GM23248 (cell line): ENCODE results near the gene CFAP251. TPM values are rescaled to one million over a fixed set of nuclear protein-coding genes. Genes with fewer than 3 reads are reported as not detected.
"Not testable (repeated sequence)": the region's sequence is repeated elsewhere in the genome, so short reads cannot be mapped to it uniquely, and the experiment has no call there.

ENCODE experiments used
- DNase-seq: peaks from one replicate; pipeline ENCODE4 v3.0.0-alpha.2; 2015
- H2AFZ ChIP-seq: fragments of 200-600 bp; sonication (generic); 2 replicates; pipeline ENCODE4 v1.6.1; 2016; ENCODE audit warnings: antibody characterized with exemption
- H3F3A ChIP-seq: fragments of 200-600 bp; sonication (generic); 2 replicates; pipeline ENCODE4 v1.6.1; 2016; ENCODE audit warnings: mild to moderate bottlenecking, antibody characterized with exemption, mixed run types; ENCODE audit not compliant: insufficient read depth
- H3K27ac ChIP-seq: fragments of 200-600 bp; sonication (generic); 2 replicates; pipeline ENCODE4 v1.5.1; 2016; ENCODE audit warnings: mild to moderate bottlenecking
- H3K27me3 ChIP-seq: fragments of 200-600 bp; sonication (generic); replicated peaks from 2 replicates; pipeline ENCODE4 v1.6.1; 2016; ENCODE audit warnings: mild to moderate bottlenecking; ENCODE audit not compliant: insufficient read depth
- H3K36me3 ChIP-seq: fragments of 200-600 bp; sonication (generic); 2 replicates; pipeline ENCODE4 v1.6.1; 2016; ENCODE audit warnings: low read depth, mild to moderate bottlenecking
- H3K4me1 ChIP-seq: fragments of 200-600 bp; sonication (generic); 2 replicates; pipeline ENCODE4 v1.6.1; 2016; ENCODE audit warnings: mild to moderate bottlenecking; ENCODE audit not compliant: insufficient read depth
- H3K4me2 ChIP-seq: fragments of 200-600 bp; sonication (generic); one replicate; pipeline ENCODE4 v1.6.1; 2016; ENCODE audit warnings: mild to moderate bottlenecking; ENCODE audit not compliant: unreplicated experiment
- H3K4me3 ChIP-seq: fragments of 200-600 bp; sonication (generic); 2 replicates; pipeline ENCODE4 v1.5.1; 2016; ENCODE audit warnings: mild to moderate bottlenecking
- H3K79me2 ChIP-seq: fragments of 200-600 bp; sonication (generic); 2 replicates; pipeline ENCODE4 v1.6.1; 2016; ENCODE audit warnings: mild to moderate bottlenecking; ENCODE audit not compliant: insufficient read depth
- H3K9ac ChIP-seq: fragments of 200-600 bp; sonication (generic); 2 replicates; pipeline ENCODE4 v1.6.1; 2016; ENCODE audit warnings: mild to moderate bottlenecking
- H3K9me2 ChIP-seq: fragments of 200-600 bp; sonication (generic); 2 replicates; pipeline ENCODE4 v1.6.1; 2016; ENCODE audit warnings: mixed run types, mild to moderate bottlenecking, moderate library complexity; ENCODE audit not compliant: insufficient read depth
- H3K9me3 ChIP-seq: fragments of 200-600 bp; sonication (generic); one replicate; pipeline ENCODE4 v1.6.1; 2017; ENCODE audit warnings: low read depth
- H4K20me1 ChIP-seq: fragments of 200-600 bp; sonication (generic); 2 replicates; pipeline ENCODE4 v1.6.0; 2016; ENCODE audit not compliant: insufficient read depth
- EZH2 ChIP-seq: fragments of 200-600 bp; sonication (generic); IDR thresholded peaks from 2 replicates; pipeline ENCODE4 v1.6.1; 2018; ENCODE audit warnings: antibody characterized with exemption, mild to moderate bottlenecking; ENCODE audit not compliant: insufficient read depth, poor library complexity, severe bottlenecking
- EZH2phosphoT487 ChIP-seq: fragments of 200-600 bp; sonication (generic); IDR thresholded peaks from 2 replicates; pipeline ENCODE4 v1.6.1; 2018; ENCODE audit warnings: antibody characterized with exemption, moderate library complexity, mild to moderate bottlenecking, low read depth; ENCODE audit not compliant: insufficient read depth
- WGBS, 2 experiments: methylation state at CpG; one replicate each; pipeline ENCODE4 v1.1.6; 2015 to 2017; ENCODE audit warnings: low lambda C conversion rate in 2 of 2, low coverage in 1 of 2; ENCODE audit errors: missing lambda C conversion rate in 2 of 2; 5-methylcytosine and 5-hydroxymethylcytosine counted together
- in situ Hi-C: fragments of 300-500 bp; cut with MboI; formaldehyde crosslinking; loops from 2 replicates; pipeline ENCODE4 v1.15.0; 2020
- polyA plus RNA-seq: library from polyadenylated mRNA; unstranded; fragments of >200 nt; fragmentation: Nextera tagmentation; extraction: Ambion mirVana; gene quantifications from 2 replicates; pipeline ENCODE4 v1.2.1, GENCODE V29; 2016
- total RNA-seq: library from RNA; depleted of rRNA; stranded (reverse); fragments of >200 nt; shearing (Covaris generic); gene quantifications from 2 replicates; pipeline ENCODE4 v1.2.3, GENCODE V29; 2014

Gene CFAP251
- total and polyA plus RNA-seq, 2 experiments from 2014 or later, result 0.58 to 1.6 TPM

DNA sequence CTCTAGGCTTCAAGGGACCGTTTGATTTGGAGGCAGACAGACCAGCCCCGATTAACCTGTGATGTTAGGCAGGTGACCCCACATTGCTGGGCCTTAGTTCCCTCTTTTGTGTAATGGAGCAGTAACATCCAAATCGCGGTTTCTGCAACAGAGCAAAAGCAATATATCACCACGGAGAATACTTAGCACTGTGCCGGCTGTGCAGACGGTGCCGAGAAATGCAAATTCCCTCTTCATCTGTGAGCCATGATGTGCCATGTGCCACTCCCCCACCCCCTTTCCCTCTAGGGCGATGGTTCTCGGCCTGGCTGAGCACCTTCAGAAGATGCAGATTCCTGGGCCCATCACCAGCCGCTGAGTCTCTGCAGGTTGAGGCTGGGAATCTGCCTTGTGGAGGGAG, 114.2 kb downstream of the CFAP251 start:
- DNase-seq, result no peak
- no peaks in the 10 kb centered on the region for H3K9me3 ChIP-seq
- no peaks in the 10 kb centered on the region for H3K9me2 ChIP-seq
- H3K27ac ChIP-seq, result no peak overlapping the region
- no peaks in the 10 kb centered on the region for H3F3A ChIP-seq
- H2AFZ ChIP-seq, result no peak overlapping the region
- H4K20me1 ChIP-seq, result no peaks in the 10 kb centered on the region
- H3K79me2 ChIP-seq, result peaks cover 4% of the 10 kb centered on the region; the same call in 1 of the 2 replicates
- H3K4me1 ChIP-seq, result no peaks in the 10 kb centered on the region
- TF ChIP-seq EZH2phosphoT487 (no peak), EZH2 (no peak)
- H3K9ac ChIP-seq, result no peak overlapping the region
- 94 to 97% methylated on average over 11 of the region's 11 CpGs for WGBS, 2 experiments
- no peaks in the 10 kb centered on the region for H3K27me3 ChIP-seq
- no peak overlapping the region for H3K4me3 ChIP-seq
- no peaks in the 10 kb centered on the region for H3K36me3 ChIP-seq
- in situ Hi-C loops, result no loop called here
- H3K4me2 ChIP-seq, result no peak overlapping the region

GRCh38 chr12:122035292-122035691, 116.9 kb downstream of the CFAP251 start:
- no peak for DNase-seq
- Histone ChIP-seq H2AFZ (no peak overlapping the region), H3K27ac (no peak overlapping the region), H3K4me1 (no peaks in the 10 kb centered on the region), H3K79me2 (no peaks in the 10 kb centered on the region), H3K4me2 (no peak overlapping the region), H3K9ac (no peak overlapping the region), H3K9me3 (no peaks in the 10 kb centered on the region), H3K27me3 (no peaks in the 10 kb centered on the region), H3F3A (no peaks in the 10 kb centered on the region), H3K4me3 (no peak overlapping the region), H4K20me1 (no peaks in the 10 kb centered on the region), H3K36me3 (no peaks in the 10 kb centered on the region), H3K9me2 (no peaks in the 10 kb centered on the region)
- TF ChIP-seq EZH2 (no peak), EZH2phosphoT487 (no peak)
- 84% methylated on average over 8 of the region's 8 CpGs for WGBS, 2 experiments
- in situ Hi-C loops, result no loop called here

GRCh38 chr12:122036153-122036552, 117.8 kb downstream of the CFAP251 start:
- no peak overlapping the region for H3K27ac ChIP-seq
- no peak for TF ChIP-seq EZH2
- H3K79me2 ChIP-seq, result no peaks in the 10 kb centered on the region
- DNase-seq, result no peak
- H3K36me3 ChIP-seq, result no peaks in the 10 kb centered on the region
- H3K9me2 ChIP-seq, result no peaks in the 10 kb centered on the region
- no peaks in the 10 kb centered on the region for H3F3A ChIP-seq
- no peak overlapping the region for H3K9ac ChIP-seq
- in situ Hi-C loops, result no loop called here
- WGBS, 2 experiments, result 92 to 93% methylated on average over 6 of the region's 6 CpGs
- no peaks in the 10 kb centered on the region for H3K9me3 ChIP-seq
- H3K4me3 ChIP-seq, result no peak overlapping the region
- H3K4me1 ChIP-seq, result no peaks in the 10 kb centered on the region
- no peak overlapping the region for H2AFZ ChIP-seq
- no peaks in the 10 kb centered on the region for H4K20me1 ChIP-seq
- H3K27me3 ChIP-seq, result no peaks in the 10 kb centered on the region
- no peak overlapping the region for H3K4me2 ChIP-seq

GRCh38 chr12:122040579-122041386, 122.4 kb downstream of the CFAP251 start:
- Histone ChIP-seq H4K20me1 (no peaks in the 10 kb centered on the region), H3K9ac (no peak overlapping the region), H3K4me2 (no peak overlapping the region), H3K9me2 (no peaks in the 10 kb centered on the region), H3K27ac (no peak overlapping the region), H3K4me3 (no peak overlapping the region), H3K27me3 (no peaks in the 10 kb centered on the region), H2AFZ (no peak overlapping the region), H3K4me1 (no peaks in the 10 kb centered on the region), H3K79me2 (no peaks in the 10 kb centered on the region), H3K9me3 (no peaks in the 10 kb centered on the region), H3F3A (no peaks in the 10 kb centered on the region), H3K36me3 (no peaks in the 10 kb centered on the region)
- no peak for DNase-seq
- in situ Hi-C loops, result no loop called here
- WGBS, 2 experiments, result 92 to 93% methylated on average over 21 of the region's 21 CpGs
- TF ChIP-seq EZH2phosphoT487 (no peak), EZH2 (no peak)

DNA sequence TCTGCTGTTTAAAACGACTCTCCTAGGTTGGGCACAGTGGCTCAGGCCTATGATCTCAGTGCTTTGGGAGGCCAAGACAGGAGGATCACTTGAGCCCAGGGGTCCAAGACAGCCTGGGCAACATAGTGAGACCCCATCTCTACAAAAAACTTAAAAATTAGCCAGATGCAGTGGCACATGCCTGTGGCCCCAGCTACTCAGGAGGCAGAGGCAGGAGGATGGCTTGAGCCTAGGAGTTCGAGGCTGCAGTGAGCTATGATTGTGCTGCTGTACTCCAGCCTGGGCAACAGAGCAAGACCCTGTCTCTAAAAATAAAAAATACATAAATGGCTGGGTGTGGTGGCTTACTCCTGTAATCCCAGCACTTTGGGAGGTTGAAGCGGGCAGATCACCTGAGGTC, 123.1 kb downstream of the CFAP251 start:
- H3K4me2 ChIP-seq, H3K27ac ChIP-seq, H3K79me2 ChIP-seq, DNase-seq, H3F3A ChIP-seq, H3K36me3 ChIP-seq, H3K4me1 ChIP-seq, H3K9me3 ChIP-seq, H4K20me1 ChIP-seq, H3K27me3 ChIP-seq, in situ Hi-C loops, H2AFZ ChIP-seq, H3K9ac ChIP-seq, H3K9me2 ChIP-seq, H3K4me3 ChIP-seq: not testable (repeated sequence)
- WGBS, 2 experiments, result 94 to 100% methylated on average over 3 of the region's 3 CpGs
